GF-D8 (cell line): ENCODE results near the gene TMSB4X.
"Not testable (repeated sequence)": the region's sequence is repeated elsewhere in the genome, so short reads cannot be mapped to it uniquely, and the experiment has no call there.

Source experiments
- DNase-seq: peaks from one replicate; lab custom pipeline; 2025; lab: John Stamatoyannopoulos, UW

TMSB4X gene

GRCh38 chrX:12974796-12975669 lies at the start of gene TMSB4X:
TSS of gene TMSB4X (plus strand) at chrX:12975110.
- peak; percentile 63 for DNase-seq

DNA sequence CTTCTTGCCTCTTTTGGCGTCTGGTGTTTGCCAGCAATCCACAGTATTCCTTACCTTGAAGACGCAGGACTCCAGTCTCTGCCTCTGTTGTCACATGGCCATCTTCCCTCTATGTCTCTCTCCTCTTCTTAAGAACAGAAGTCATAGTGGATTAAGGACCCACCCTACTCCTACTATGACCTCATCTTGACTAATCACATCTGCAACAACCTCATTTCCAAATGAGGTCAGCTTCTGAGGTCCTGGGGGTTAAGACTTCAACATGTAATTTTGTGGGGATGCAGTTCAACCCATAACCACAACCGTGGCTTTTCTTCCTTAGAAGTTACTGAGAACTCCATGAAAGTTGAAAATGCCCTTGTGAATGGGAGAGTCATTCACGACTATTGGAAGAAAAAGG lies 45.2 kb upstream of the TMSB4X start:
- DNase-seq = no peak

DNA sequence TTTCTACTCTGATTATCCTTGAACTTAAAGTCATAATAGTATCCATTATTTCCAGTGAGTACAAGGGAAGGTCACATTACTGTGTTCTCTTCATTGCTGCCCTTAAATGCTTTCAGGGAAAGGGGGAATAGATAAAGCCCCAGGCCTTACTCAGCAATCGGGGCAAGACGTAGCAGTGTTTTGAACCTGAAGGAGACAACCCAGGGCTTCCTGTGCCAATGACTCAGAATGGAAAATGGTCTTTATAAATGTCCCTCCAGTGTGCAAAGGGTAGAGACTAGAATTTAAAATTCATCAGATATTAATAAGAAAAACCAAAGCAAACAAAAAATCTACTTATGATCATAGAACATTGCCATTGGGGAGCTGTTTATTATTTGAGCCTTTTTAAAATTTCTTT lies 44.8 kb upstream of the TMSB4X start:
- DNase-seq = no peak

- no peak for DNase-seq
Measured at GRCh38 chrX:12932244-12932643, 42.7 kb upstream of the TMSB4X start.

- no peak for DNase-seq
Measured at GRCh38 chrX:12934850-12935249, 40.1 kb upstream of the TMSB4X start.

DNA sequence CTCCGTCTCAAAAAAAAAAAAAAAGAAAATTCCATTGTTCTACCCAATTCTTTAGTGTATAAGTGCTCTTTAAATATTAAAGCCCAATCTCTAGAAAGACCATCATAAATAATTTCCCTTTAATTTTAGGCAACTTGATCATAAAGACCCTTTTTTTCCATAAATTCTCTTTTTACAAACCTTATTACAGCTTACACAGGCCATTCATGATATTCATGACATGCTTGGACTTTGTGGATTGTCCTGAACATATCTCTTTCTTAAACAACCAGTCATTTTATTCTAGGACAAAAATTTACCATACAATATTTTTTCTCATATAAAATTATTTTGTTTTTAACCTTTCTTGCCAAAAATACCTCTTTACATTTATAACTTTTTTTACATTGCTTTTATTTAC lies 38.0 kb upstream of the TMSB4X start:
- DNase-seq = no peak

DNA sequence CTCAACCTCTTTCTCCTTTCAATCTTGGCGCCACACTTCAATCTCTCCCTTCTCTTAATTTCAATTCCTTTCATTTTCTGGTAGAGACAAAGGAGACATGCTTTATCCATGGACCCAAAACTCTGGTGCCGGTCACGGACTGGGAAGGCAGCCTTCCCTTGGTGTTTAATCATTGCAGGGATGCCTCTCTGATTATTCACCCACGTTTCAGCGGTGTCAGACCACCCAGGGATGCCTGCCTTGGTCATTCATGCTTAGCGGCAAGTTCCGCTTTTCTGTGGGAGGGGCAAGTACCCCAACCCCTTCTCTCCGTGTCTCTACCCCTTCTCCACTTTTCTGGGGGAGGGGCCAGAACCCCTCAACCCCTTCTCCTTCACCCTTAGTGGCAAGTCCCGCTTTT lies 34.4 kb upstream of the TMSB4X start:
- not testable (repeated sequence) for DNase-seq

DNA sequence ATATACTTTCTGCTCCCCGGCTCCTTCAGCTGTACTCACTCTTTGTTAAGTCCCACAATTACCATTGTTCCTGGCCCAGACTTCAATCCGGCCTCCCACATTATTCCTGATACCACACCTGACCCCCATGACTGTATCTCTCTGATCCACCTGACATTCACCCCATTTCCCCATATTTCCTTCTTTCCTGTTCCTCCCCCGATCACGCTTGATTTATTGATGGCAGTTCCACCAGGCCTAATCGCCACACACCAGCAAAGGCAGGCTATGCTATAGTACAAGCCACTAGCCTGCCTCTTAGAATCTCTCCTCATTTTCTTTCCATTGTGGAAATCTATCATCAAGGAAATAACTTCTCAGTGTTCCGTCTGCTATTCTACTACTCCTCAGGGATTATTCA lies 31.3 kb upstream of the TMSB4X start:
- DNase-seq = not testable (repeated sequence)

GRCh38 chrX:12944452-12944851 lies 30.5 kb upstream of the TMSB4X start:
- DNase-seq = not testable (repeated sequence)

- DNase-seq = no peak
Measured at GRCh38 chrX:12945494-12945893, 29.4 kb upstream of the TMSB4X start.

GRCh38 chrX:12946406-12946805 lies 28.5 kb upstream of the TMSB4X start:
- DNase-seq = no peak

- peak; percentile 37 for DNase-seq
Measured at GRCh38 chrX:12946838-12947544, 27.9 kb upstream of the TMSB4X start.

DNA sequence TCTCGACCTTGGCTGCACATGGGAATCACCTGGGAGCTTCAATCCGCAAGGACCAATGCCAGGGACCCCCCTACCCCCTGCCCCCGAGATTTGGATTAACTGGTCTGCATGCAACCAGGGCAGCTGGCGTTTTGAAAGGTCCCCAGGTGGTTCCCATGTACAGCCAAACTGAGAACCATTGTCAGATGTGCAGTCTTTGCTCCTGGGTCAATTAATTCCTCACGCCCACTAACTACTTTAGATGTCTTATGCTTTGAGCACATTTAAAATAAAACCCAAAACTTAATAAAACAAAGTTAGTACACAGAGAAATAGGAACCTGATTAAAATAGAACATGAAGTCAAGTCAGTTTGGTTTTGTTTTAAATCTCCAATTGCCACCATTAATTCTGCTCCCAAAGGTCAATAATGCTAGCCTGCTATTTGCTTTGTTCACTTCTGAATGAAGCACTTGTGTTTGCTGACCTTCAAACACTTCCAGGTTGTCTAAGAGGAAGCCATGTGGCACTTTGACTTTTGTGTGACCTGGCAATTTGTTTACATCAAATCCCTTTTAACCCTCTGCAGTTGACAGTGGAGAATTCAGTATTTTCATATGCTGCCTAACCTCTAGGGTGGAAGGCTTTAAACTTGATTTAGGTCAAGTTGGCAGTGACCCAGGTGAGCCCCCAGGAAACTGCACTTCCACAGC lies 27.2 kb upstream of the TMSB4X start:
- DNase-seq = no peak

GRCh38 chrX:12948495-12948894 lies 26.4 kb upstream of the TMSB4X start:
- DNase-seq = no peak

GRCh38 chrX:12949205-12949926 lies 25.5 kb upstream of the TMSB4X start:
- DNase-seq = no peak

GRCh38 chrX:12949927-12950656 lies 24.8 kb upstream of the TMSB4X start:
- DNase-seq = peak; percentile 64

DNA sequence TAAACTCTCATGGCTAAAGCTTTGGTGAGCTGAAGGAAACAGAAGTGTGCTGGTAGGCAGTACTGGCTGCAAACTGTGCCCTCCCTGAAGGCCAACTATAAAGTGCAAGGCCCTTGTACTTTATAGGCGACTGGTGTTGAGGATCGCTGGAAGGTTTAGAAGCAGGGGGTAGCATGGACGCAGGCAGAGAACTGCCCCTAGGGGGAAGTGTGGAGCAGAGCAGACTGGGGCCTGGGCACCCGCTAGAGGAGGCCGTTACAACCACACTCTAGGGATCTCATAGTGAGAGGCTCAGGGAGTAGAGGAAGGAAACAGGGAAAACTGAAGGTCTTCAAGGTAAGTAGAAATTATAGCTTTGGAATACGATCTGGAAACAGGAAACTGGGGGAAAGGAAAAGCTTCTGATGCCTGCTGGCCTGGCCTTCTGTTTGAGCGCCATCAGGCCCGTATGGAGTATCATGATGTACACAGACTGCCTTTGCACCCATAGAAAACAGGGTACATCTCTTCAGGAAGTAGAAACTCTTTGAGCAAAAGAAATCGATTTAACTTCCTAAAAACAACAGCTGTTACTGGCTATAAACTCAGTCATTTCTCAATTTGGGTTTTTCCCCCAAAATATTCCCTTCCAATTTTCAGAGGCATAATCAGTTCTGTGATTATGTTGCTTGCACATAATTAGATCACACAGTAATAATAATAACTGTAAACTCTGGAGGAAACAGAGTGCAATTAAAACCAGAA lies 23.9 kb upstream of the TMSB4X start:
- peak; percentile 67 for DNase-seq

DNA sequence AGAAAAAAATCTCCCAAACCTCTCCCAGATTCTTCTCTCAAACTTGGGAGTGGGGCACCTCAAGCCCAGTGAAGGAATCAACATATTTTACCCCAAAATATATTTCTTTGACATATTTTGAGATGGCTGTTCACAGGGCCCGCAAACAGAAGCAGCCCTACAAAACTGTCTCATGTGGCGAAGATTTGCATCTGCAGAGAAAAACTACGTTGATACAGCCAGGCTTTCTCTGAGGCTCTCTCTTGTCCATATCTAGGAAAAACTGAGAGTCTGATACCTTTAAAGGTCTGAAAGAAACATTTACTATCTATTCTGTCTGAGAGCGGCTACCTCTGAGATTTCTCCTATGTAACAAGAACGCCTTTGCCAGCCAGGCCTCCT lies 23.3 kb upstream of the TMSB4X start:
- no peak for DNase-seq

DNA sequence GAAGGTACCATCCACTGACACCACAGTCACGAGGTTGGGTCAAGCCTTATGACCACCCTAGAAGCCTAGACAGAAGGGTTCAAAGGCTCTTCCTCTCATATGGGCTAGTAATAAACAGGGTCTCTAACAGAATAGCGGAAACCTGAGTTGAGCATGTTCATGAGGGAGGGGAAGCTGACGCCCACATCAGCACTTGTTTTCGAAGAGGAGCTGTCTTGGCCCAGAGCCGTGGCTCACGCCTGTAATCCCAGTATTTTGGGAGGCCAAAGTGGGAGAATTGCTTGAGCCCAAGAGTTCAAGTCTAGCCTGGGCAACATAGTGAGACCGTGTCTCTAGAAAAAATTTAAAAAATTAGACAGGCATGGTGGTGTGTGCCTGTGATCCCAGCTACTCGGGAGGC lies 21.5 kb upstream of the TMSB4X start:
- no peak for DNase-seq

DNA sequence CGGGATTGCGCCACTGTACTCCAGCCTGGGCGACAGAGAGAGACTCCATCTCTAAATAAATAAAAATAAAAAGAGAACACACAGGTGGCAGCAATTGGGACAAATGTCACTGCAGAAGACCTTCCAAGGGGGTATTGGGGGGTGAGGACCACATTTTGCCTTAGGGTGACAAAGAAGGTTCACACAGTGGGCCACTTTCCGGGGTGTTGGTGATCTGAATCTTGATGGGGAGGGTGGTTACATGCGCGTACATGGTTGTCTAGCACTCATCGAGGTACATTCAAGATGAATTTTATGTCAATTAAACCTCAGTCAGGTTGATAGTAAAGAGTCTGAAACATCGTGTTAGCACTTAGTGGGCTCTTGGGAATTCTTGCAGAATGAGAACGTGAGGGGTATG lies 20.5 kb upstream of the TMSB4X start:
- DNase-seq = no peak

GRCh38 chrX:12954981-12955380 lies 19.9 kb upstream of the TMSB4X start:
- peak; percentile 45 for DNase-seq
